ENCODE data around the gene HCFC1R1.

Gene HCFC1R1

GRCh38 chr16:2985893-2986355 lies 37.8 kb downstream of the HCFC1R1 start:
- no peaks in the 10 kb centered on the region for H3K27me3 ChIP-seq (ENCODE audit: low read depth, low read length)
- no peaks in the 10 kb centered on the region for H3K36me3 ChIP-seq (ENCODE audit: control insufficient read depth in 1 of 2, insufficient read depth in 2 of 2, low read length in 2 of 2)
- H3K4me1 ChIP-seq (ENCODE audit: control insufficient read depth in 1 of 2, insufficient read depth in 2 of 2, low read length in 2 of 2): peaks cover 0 to 12% of the 10 kb centered on the region in 2 donors
- no peak overlapping the region for H3K27ac ChIP-seq (ENCODE audit: low read length)
- no peaks in the 10 kb centered on the region for H3K9me3 ChIP-seq (ENCODE audit: control insufficient read depth in 1 of 2, low read length in 2 of 2)
- H3K4me3 ChIP-seq (ENCODE audit: low read depth in 1 of 2, low read length in 2 of 2): no peak overlapping the region

- H3K4me3 ChIP-seq (ENCODE audit: low read depth in 1 of 2, low read length in 2 of 2): no peak overlapping the region
- no peaks in the 10 kb centered on the region for H3K36me3 ChIP-seq (ENCODE audit: control insufficient read depth in 1 of 2, insufficient read depth in 2 of 2, low read length in 2 of 2)
- peaks cover 0 to 16% of the 10 kb centered on the region in 2 donors for H3K4me1 ChIP-seq (ENCODE audit: control insufficient read depth in 1 of 2, insufficient read depth in 2 of 2, low read length in 2 of 2)
- no peak overlapping the region for H3K27ac ChIP-seq (ENCODE audit: low read length)
- no peaks in the 10 kb centered on the region for H3K9me3 ChIP-seq (ENCODE audit: control insufficient read depth in 1 of 2, low read length in 2 of 2)
- H3K27me3 ChIP-seq (ENCODE audit: low read depth, low read length): no peaks in the 10 kb centered on the region
Observed at GRCh38 chr16:2985462-2985861, 38.3 kb downstream of the HCFC1R1 start.

- Histone ChIP-seq H3K4me3 (ENCODE audit: low read depth in 1 of 2, low read length in 2 of 2) (no peak overlapping the region), H3K27ac (ENCODE audit: low read length) (no peak overlapping the region), H3K9me3 (ENCODE audit: control insufficient read depth in 1 of 2, low read length in 2 of 2) (no peaks in the 10 kb centered on the region), H3K4me1 (ENCODE audit: control insufficient read depth in 1 of 2, insufficient read depth in 2 of 2, low read length in 2 of 2) (peaks cover 0 to 24% of the 10 kb centered on the region in 2 donors), H3K36me3 (ENCODE audit: control insufficient read depth in 1 of 2, insufficient read depth in 2 of 2, low read length in 2 of 2) (no peaks in the 10 kb centered on the region), H3K27me3 (ENCODE audit: low read depth, low read length) (peaks cover 5% of the 10 kb centered on the region)
Observed at GRCh38 chr16:2983706-2984136, 40.0 kb downstream of the HCFC1R1 start.

- peaks cover 5% of the 10 kb centered on the region for H3K27me3 ChIP-seq (ENCODE audit: low read depth, low read length)
- H3K36me3 ChIP-seq (ENCODE audit: control insufficient read depth in 1 of 2, insufficient read depth in 2 of 2, low read length in 2 of 2): no peaks in the 10 kb centered on the region
- H3K4me3 ChIP-seq (ENCODE audit: low read depth in 1 of 2, low read length in 2 of 2): no peak overlapping the region
- H3K4me1 ChIP-seq (ENCODE audit: control insufficient read depth in 1 of 2, insufficient read depth in 2 of 2, low read length in 2 of 2): peaks cover 0 to 24% of the 10 kb centered on the region in 2 donors
- H3K9me3 ChIP-seq (ENCODE audit: control insufficient read depth in 1 of 2, low read length in 2 of 2): no peaks in the 10 kb centered on the region
- H3K27ac ChIP-seq (ENCODE audit: low read length): no peak overlapping the region
Observed at GRCh38 chr16:2982402-2982801, 41.3 kb downstream of the HCFC1R1 start.

- Histone ChIP-seq H3K9me3 (ENCODE audit: control insufficient read depth in 1 of 2, low read length in 2 of 2) (no peaks in the 10 kb centered on the region), H3K27me3 (ENCODE audit: low read depth, low read length) (peaks cover 5% of the 10 kb centered on the region), H3K4me3 (ENCODE audit: low read depth in 1 of 2, low read length in 2 of 2) (no peak overlapping the region), H3K4me1 (ENCODE audit: control insufficient read depth in 1 of 2, insufficient read depth in 2 of 2, low read length in 2 of 2) (peaks cover 0 to 24% of the 10 kb centered on the region in 2 donors), H3K27ac (ENCODE audit: low read length) (no peak overlapping the region), H3K36me3 (ENCODE audit: control insufficient read depth in 1 of 2, insufficient read depth in 2 of 2, low read length in 2 of 2) (no peaks in the 10 kb centered on the region)
Observed at GRCh38 chr16:2981899-2982250, 41.9 kb downstream of the HCFC1R1 start.

GRCh38 chr16:2981177-2981898 lies 42.4 kb downstream of the HCFC1R1 start:
- H3K27ac ChIP-seq (ENCODE audit: low read length): no peak overlapping the region

GRCh38 chr16:2980227-2981176 lies 43.2 kb downstream of the HCFC1R1 start, which contains the start of gene PKMYT1:
TSS of gene PKMYT1 (minus strand) at chr16:2980446. CDS start at chr16:2979657, 789 bp downstream.
- H3K9me3 ChIP-seq (ENCODE audit: control insufficient read depth in 1 of 2, low read length in 2 of 2): no peaks in the 10 kb centered on the region
- peak within 1 kb of the TSS; percentile 45 for H3K27ac ChIP-seq (ENCODE audit: low read length)
- H3K4me3 ChIP-seq (ENCODE audit: low read depth in 1 of 2, low read length in 2 of 2): peak within 1 kb of the TSS; percentile 70 to 81
- no peaks in the 10 kb centered on the region for H3K36me3 ChIP-seq (ENCODE audit: control insufficient read depth in 1 of 2, insufficient read depth in 2 of 2, low read length in 2 of 2)
- peaks cover 5% of the 10 kb centered on the region for H3K27me3 ChIP-seq (ENCODE audit: low read depth, low read length)
- H3K4me1 ChIP-seq (ENCODE audit: control insufficient read depth in 1 of 2, insufficient read depth in 2 of 2, low read length in 2 of 2): peaks cover 0 to 24% of the 10 kb centered on the region in 2 donors

More at GRCh38 chr16:2981177-2981898, 42.4 kb downstream of the HCFC1R1 start:
- H3K36me3 ChIP-seq (ENCODE audit: control insufficient read depth in 1 of 2, insufficient read depth in 2 of 2, low read length in 2 of 2): no peaks in the 10 kb centered on the region
- H3K4me3 ChIP-seq (ENCODE audit: low read depth in 1 of 2, low read length in 2 of 2): peak overlapping the region in 1 of 2 donors; percentile 81
- peaks cover 5% of the 10 kb centered on the region for H3K27me3 ChIP-seq (ENCODE audit: low read depth, low read length)
- H3K4me1 ChIP-seq (ENCODE audit: control insufficient read depth in 1 of 2, insufficient read depth in 2 of 2, low read length in 2 of 2): peaks cover 0 to 24% of the 10 kb centered on the region in 2 donors
- no peaks in the 10 kb centered on the region for H3K9me3 ChIP-seq (ENCODE audit: control insufficient read depth in 1 of 2, low read length in 2 of 2)

GRCh38 chr16:2979669-2980226 lies 44.0 kb downstream of the HCFC1R1 start:
- Histone ChIP-seq H3K9me3 (ENCODE audit: control insufficient read depth in 1 of 2, low read length in 2 of 2) (no peaks in the 10 kb centered on the region), H3K27me3 (ENCODE audit: low read depth, low read length) (peaks cover 5% of the 10 kb centered on the region), H3K27ac (ENCODE audit: low read length) (no peak overlapping the region), H3K4me1 (ENCODE audit: control insufficient read depth in 1 of 2, insufficient read depth in 2 of 2, low read length in 2 of 2) (peaks cover 0 to 24% of the 10 kb centered on the region in 2 donors), H3K36me3 (ENCODE audit: control insufficient read depth in 1 of 2, insufficient read depth in 2 of 2, low read length in 2 of 2) (no peaks in the 10 kb centered on the region), H3K4me3 (ENCODE audit: low read depth in 1 of 2, low read length in 2 of 2) (peak overlapping the region; percentile 26 to 81)

GRCh38 chr16:2977440-2977839 lies 46.3 kb downstream of the HCFC1R1 start:
- H3K4me3 ChIP-seq (ENCODE audit: low read depth in 1 of 2, low read length in 2 of 2): no peak overlapping the region
- no peaks in the 10 kb centered on the region for H3K9me3 ChIP-seq (ENCODE audit: control insufficient read depth in 1 of 2, low read length in 2 of 2)
- no peaks in the 10 kb centered on the region for H3K36me3 ChIP-seq (ENCODE audit: control insufficient read depth in 1 of 2, insufficient read depth in 2 of 2, low read length in 2 of 2)
- peaks cover 0 to 17% of the 10 kb centered on the region in 2 donors for H3K4me1 ChIP-seq (ENCODE audit: control insufficient read depth in 1 of 2, insufficient read depth in 2 of 2, low read length in 2 of 2)
- H3K27me3 ChIP-seq (ENCODE audit: low read depth, low read length): peaks cover 5% of the 10 kb centered on the region
- H3K27ac ChIP-seq (ENCODE audit: low read length): no peak overlapping the region

- no peaks in the 10 kb centered on the region for H3K9me3 ChIP-seq (ENCODE audit: control insufficient read depth in 1 of 2, low read length in 2 of 2)
- peaks cover 5% of the 10 kb centered on the region for H3K27me3 ChIP-seq (ENCODE audit: low read depth, low read length)
- H3K36me3 ChIP-seq (ENCODE audit: control insufficient read depth in 1 of 2, insufficient read depth in 2 of 2, low read length in 2 of 2): no peaks in the 10 kb centered on the region
- no peak overlapping the region for H3K27ac ChIP-seq (ENCODE audit: low read length)
- H3K4me3 ChIP-seq (ENCODE audit: low read depth in 1 of 2, low read length in 2 of 2): no peak overlapping the region
- peaks cover 0 to 17% of the 10 kb centered on the region in 2 donors for H3K4me1 ChIP-seq (ENCODE audit: control insufficient read depth in 1 of 2, insufficient read depth in 2 of 2, low read length in 2 of 2)
Observed at GRCh38 chr16:2976673-2977072, 47.1 kb downstream of the HCFC1R1 start.

- no peak overlapping the region for H3K4me3 ChIP-seq (ENCODE audit: low read depth in 1 of 2, low read length in 2 of 2)
Observed at GRCh38 chr16:2976201-2976600, 47.5 kb downstream of the HCFC1R1 start.

More at GRCh38 chr16:2976201-2976600, 47.5 kb downstream of the HCFC1R1 start:
- peaks cover 5% of the 10 kb centered on the region for H3K27me3 ChIP-seq (ENCODE audit: low read depth, low read length)
- no peaks in the 10 kb centered on the region for H3K36me3 ChIP-seq (ENCODE audit: control insufficient read depth in 1 of 2, insufficient read depth in 2 of 2, low read length in 2 of 2)
- peaks cover 0 to 15% of the 10 kb centered on the region in 2 donors for H3K4me1 ChIP-seq (ENCODE audit: control insufficient read depth in 1 of 2, insufficient read depth in 2 of 2, low read length in 2 of 2)
- no peaks in the 10 kb centered on the region for H3K9me3 ChIP-seq (ENCODE audit: control insufficient read depth in 1 of 2, low read length in 2 of 2)
- no peak overlapping the region for H3K27ac ChIP-seq (ENCODE audit: low read length)

Data from muscle layer of duodenum (tissue), 2 donors.